ENCODE results near the gene MOSPD3. TPM values are rescaled to one million over a fixed set of nuclear protein-coding genes. Genes with fewer than 3 reads are reported as not detected.
"Not testable (repeated sequence)": the region's sequence is repeated elsewhere in the genome, so short reads cannot be mapped to it uniquely, and the experiment has no call there.

The MOSPD3 gene
- total RNA-seq, 1 donor from 2014 or later, result 23.0 TPM

GRCh38 chr7:100641860-100642533 is 29.7 kb downstream of the MOSPD3 start:
- ATAC-seq (no peak), DNase-seq (ENCODE audit: low spot score) (no peak)

GRCh38 chr7:100642534-100642907 is 30.2 kb downstream of the MOSPD3 start:
- no peak for DNase-seq (ENCODE audit: low spot score)
- no peak for ATAC-seq
- intact Hi-C loops (cut with DNase I), result loop anchor here (2.0 kb wide), 1 partner anchor 24 kb away; no protein-coding TSS in a partner anchor

More at GRCh38 chr7:100641860-100642533, 29.7 kb downstream of the MOSPD3 start:
- intact Hi-C loops (cut with DNase I), result loop anchor here (2.0 kb wide), 1 partner anchor 25 kb away; no protein-coding TSS in a partner anchor

DNA sequence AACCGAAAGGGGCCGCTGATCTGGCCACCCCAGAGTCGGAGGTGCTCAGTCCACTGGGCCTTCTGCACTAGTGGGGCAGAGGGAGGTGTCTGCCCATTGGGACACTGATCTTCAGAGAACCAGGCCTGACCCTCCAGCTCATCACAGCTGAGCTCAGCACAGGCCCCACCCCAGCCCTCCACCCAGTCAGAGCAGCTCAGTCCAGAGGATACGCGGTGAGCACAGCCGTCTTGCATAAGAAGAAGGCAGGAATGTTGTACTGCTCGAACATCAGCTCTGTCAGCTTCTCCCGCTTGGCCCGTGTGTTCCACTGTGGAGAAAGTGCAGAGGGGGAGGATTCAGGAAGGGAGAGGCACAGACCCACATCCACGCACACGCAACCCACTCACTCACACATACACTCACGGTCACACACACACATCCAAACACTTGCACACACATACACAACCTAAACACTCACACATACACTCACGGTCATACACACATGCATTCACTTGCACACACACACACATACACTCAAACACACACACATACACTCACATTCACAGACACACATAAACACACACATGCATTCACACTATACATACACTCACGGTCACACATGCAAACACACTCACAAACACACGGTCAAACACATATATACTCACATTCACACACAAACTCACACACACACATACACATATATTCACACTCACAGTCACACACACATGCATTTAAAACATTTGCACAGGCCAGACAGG is 37.7 kb downstream of the MOSPD3 start:
- intact Hi-C loops (cut with DNase I), result no loop called here
- no peak for ATAC-seq
- DNase-seq (ENCODE audit: low spot score), result no peak

DNA sequence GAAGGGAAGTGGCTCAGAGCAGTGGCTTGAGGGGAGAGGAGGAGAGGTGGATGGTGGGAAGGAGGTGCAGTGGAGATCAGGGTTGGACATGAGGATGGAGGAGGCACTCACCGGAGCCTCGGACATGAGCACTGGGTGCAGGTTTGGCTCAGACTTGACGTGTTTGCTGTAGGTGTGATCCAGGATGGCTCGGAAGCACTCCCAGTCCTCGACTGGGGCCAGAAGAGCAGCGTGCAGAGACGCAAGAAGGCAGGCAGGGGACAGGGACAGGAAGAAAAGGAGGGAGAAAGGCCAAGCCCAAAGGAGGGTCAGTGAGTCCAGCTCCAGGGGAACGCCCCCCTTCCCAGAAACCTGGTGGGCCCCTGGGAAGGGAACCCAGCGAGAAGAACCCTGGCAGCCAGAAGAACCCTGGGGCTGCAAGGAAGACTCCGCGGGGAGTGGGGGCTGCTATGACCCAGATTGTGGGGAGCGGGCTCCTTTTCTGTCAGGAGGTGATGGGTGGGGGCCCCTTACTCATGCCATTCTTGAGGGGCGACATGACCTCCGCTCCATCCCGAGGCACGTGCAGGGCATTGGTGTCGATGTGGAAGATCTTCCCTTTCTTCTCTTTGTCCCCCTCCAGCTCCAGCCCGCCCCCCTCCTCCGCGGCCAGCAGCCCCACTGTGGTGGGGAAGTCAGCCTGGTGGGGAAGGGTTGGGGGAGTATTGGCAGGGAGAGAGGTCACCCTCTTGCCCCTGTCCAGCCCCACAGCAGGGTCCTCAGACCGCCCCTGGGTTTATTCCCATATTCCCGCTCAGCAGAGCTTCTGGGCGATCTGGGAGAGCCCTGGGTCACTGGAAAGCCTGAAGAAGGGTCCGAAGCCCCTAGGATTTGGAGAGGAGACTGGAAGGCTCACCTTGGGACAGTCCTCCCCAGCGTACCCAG is 42.8 kb downstream of the MOSPD3 start:
- DNase-seq (ENCODE audit: low spot score) (no peak), ATAC-seq (no peak)
- intact Hi-C loops (cut with DNase I), result no loop called here

- intact Hi-C loops (cut with DNase I), result no loop called here
- DNase-seq (ENCODE audit: low spot score), result no peak
- peak; percentile 74 for ATAC-seq
Measured at GRCh38 chr7:100655908-100656674, 43.8 kb downstream of the MOSPD3 start, which contains the start of gene ACTL6B. Gene ACTL6B, minus strand, starts transcription at chr7:100656448. Its CDS starts 94 bp downstream, at chr7:100656354.

- DNase-seq (ENCODE audit: low spot score); ATAC-seq; intact Hi-C loops (cut with DNase I): not testable (repeated sequence)
Measured at GRCh38 chr7:100662194-100662776, 49.9 kb downstream of the MOSPD3 start.

Other genes with a start within 250 kb of the MOSPD3 start
- gene PILRA, start 239.1 kb upstream of the MOSPD3 start, total RNA-seq, result 14.6 TPM
- gene ZCWPW1, start 183.8 kb upstream of the MOSPD3 start, total RNA-seq, result 8.0 TPM
- 37.0 TPM for gene MEPCE, start 182.7 kb upstream of the MOSPD3 start, total RNA-seq
- 25.3 TPM for gene PPP1R35, start 176.0 kb upstream of the MOSPD3 start, total RNA-seq
- 3.6 TPM for gene SPACDR, start 148.3 kb upstream of the MOSPD3 start, total RNA-seq
- gene TSC22D4, start 133.3 kb upstream of the MOSPD3 start, total RNA-seq, result 148 TPM
- gene NYAP1, start 128.6 kb upstream of the MOSPD3 start, total RNA-seq, result 9.1 TPM
- 30.6 TPM for gene AGFG2, start 73.3 kb upstream of the MOSPD3 start, total RNA-seq
- 13.6 TPM for gene SAP25, start 38.6 kb upstream of the MOSPD3 start, total RNA-seq
- 75.7 TPM for gene LRCH4, start 26.4 kb upstream of the MOSPD3 start, total RNA-seq
- 1.2 TPM for gene FBXO24, start 26.2 kb upstream of the MOSPD3 start, total RNA-seq
- gene PCOLCE, start 10.2 kb upstream of the MOSPD3 start, total RNA-seq, result 138 TPM
- 1.2 TPM for gene TFR2, start 29.0 kb downstream of the MOSPD3 start, total RNA-seq
- gene ACTL6B, start 43.9 kb downstream of the MOSPD3 start, total RNA-seq, result not detected
- 179 TPM for gene GNB2, start 61.2 kb downstream of the MOSPD3 start, total RNA-seq
- 58.8 TPM for gene GIGYF1, start 81.7 kb downstream of the MOSPD3 start, total RNA-seq
- gene POP7, start 93.6 kb downstream of the MOSPD3 start, total RNA-seq, result 16.6 TPM
- not detected for gene EPO, start 107.9 kb downstream of the MOSPD3 start, total RNA-seq
- not detected for gene ZAN, start 121.1 kb downstream of the MOSPD3 start, total RNA-seq
- 49.5 TPM for gene EPHB4, start 215.0 kb downstream of the MOSPD3 start, total RNA-seq
- gene SLC12A9, start 240.2 kb downstream of the MOSPD3 start, total RNA-seq, result 28.7 TPM

All from sciatic nerve (tissue), 2 donors.